Spinal cord (tissue), 10 donors: ENCODE measurements around the gene TAL1. TPM values are rescaled to one million over a fixed set of nuclear protein-coding genes. Genes with fewer than 3 reads are reported as not detected.
A peak's percentile ranks its signal among the peaks of the same experiment; 100 is the strongest.

Experiments used
- DNase-seq, 6 donors: peaks; one replicate each; pipeline versions ENCODE4 v3.0.0 to v3.0.0-alpha.2; 2013 to 2015; ENCODE audit warnings: low spot score in 6 of 6, low read depth in 4 of 6
- H3K27ac ChIP-seq: one replicate; pipeline ENCODE4 v1.5.1; 2013; ENCODE audit warnings: low read depth, low read length, control low read depth
- H3K27me3 ChIP-seq: one replicate; pipeline ENCODE4 v1.6.1; 2013; ENCODE audit warnings: low read length; ENCODE audit not compliant: control insufficient read depth, insufficient read depth
- H3K36me3 ChIP-seq: one replicate; pipeline ENCODE4 v1.6.1; 2013; ENCODE audit warnings: low read length; ENCODE audit not compliant: control insufficient read depth, insufficient read depth
- H3K4me1 ChIP-seq: one replicate; pipeline ENCODE4 v1.6.1; 2013; ENCODE audit warnings: low read length; ENCODE audit not compliant: control insufficient read depth, insufficient read depth
- H3K4me3 ChIP-seq: one replicate; pipeline ENCODE4 v1.5.1; 2013; ENCODE audit warnings: low read depth, low read length, control low read depth
- H3K9me3 ChIP-seq: one replicate; pipeline ENCODE4 v1.6.1; 2013; ENCODE audit warnings: low read length; ENCODE audit not compliant: control insufficient read depth, insufficient read depth
- WGBS: methylation state at CpG from one replicate; pipeline ENCODE4 v1.1.5; 2013; ENCODE audit warnings: missing lambda C conversion rate; ENCODE audit not compliant: insufficient coverage; 5-methylcytosine and 5-hydroxymethylcytosine counted together
- polyA plus RNA-seq, 2 donors: library from polyadenylated mRNA; unstranded; fragments of 120-200 nt; gene quantifications; one replicate each; pipeline ENCODE4 v1.2.1, GENCODE V29; 2013; ENCODE audit not compliant: insufficient read length in 2 of 2
- total RNA-seq, 2 donors: library from RNA; depleted of rRNA in 1 of 2; stranded (reverse); fragments of 120-200 nt in 1 of 2; fragments of >200 nt in 1 of 2; gene quantifications; one replicate each; pipeline versions ENCODE4 v1.2.3 to v1.2.4, GENCODE V29; 2013 to 2014
- donor health status: healthy.

Gene TAL1
- total and polyA plus RNA-seq, 4 donors, result 5.6 to 8.7 (median 7.2) TPM

GRCh38 chr1:47190509-47190855 lies 41.5 kb downstream of the TAL1 start:
- Histone ChIP-seq H3K4me3 (no peak overlapping the region), H3K4me1 (peaks cover 12% of the 10 kb centered on the region), H3K9me3 (no peaks in the 10 kb centered on the region), H3K27me3 (peaks cover 2% of the 10 kb centered on the region), H3K36me3 (no peaks in the 10 kb centered on the region), H3K27ac (no peak overlapping the region)
- 89% methylated on average over 4 of the region's 5 CpGs for WGBS
- no peak for DNase-seq

GRCh38 chr1:47189844-47190508 lies 42.0 kb downstream of the TAL1 start, which contains the start of gene PDZK1IP1:
TSS of gene PDZK1IP1 (minus strand) at chr1:47190036. CDS start at chr1:47189932, 104 bp downstream.
- peaks cover 2% of the 10 kb centered on the region for H3K27me3 ChIP-seq
- H3K27ac ChIP-seq, result no peak within 1 kb of the TSS
- H3K4me3 ChIP-seq, result no peak within 1 kb of the TSS
- peaks cover 12% of the 10 kb centered on the region for H3K4me1 ChIP-seq
- 64% methylated on average over 16 of the region's 16 CpGs for WGBS
- no peaks in the 10 kb centered on the region for H3K36me3 ChIP-seq
- H3K9me3 ChIP-seq, result no peaks in the 10 kb centered on the region
- peak in 1 of 6 donors; percentile 29 for DNase-seq

GRCh38 chr1:47188791-47189785 lies 42.9 kb downstream of the TAL1 start:
- DNase-seq, result no peak

GRCh38 chr1:47187926-47188250 lies 44.1 kb downstream of the TAL1 start:
- 81% methylated on average over 2 of the region's 2 CpGs for WGBS
- no peak overlapping the region for H3K27ac ChIP-seq

More at GRCh38 chr1:47188791-47189785, 42.9 kb downstream of the TAL1 start:
- Histone ChIP-seq H3K9me3 (no peaks in the 10 kb centered on the region), H3K27ac (no peak overlapping the region), H3K4me3 (no peak overlapping the region), H3K27me3 (no peaks in the 10 kb centered on the region), H3K36me3 (no peaks in the 10 kb centered on the region), H3K4me1 (peaks cover 12% of the 10 kb centered on the region)
- WGBS, result 70% methylated on average over 7 of the region's 7 CpGs

GRCh38 chr1:47187231-47187925 lies 44.6 kb downstream of the TAL1 start:
- Histone ChIP-seq H3K4me3 (no peak overlapping the region), H3K36me3 (no peaks in the 10 kb centered on the region), H3K4me1 (peaks cover 16% of the 10 kb centered on the region), H3K9me3 (no peaks in the 10 kb centered on the region), H3K27ac (no peak overlapping the region), H3K27me3 (no peaks in the 10 kb centered on the region)
- no peak for DNase-seq
- 88% methylated on average over 11 of the region's 12 CpGs for WGBS

More at GRCh38 chr1:47187926-47188250, 44.1 kb downstream of the TAL1 start:
- Histone ChIP-seq H3K36me3 (no peaks in the 10 kb centered on the region), H3K9me3 (no peaks in the 10 kb centered on the region), H3K27me3 (no peaks in the 10 kb centered on the region), H3K4me1 (peaks cover 15% of the 10 kb centered on the region), H3K4me3 (no peak overlapping the region)
- DNase-seq, result no peak

GRCh38 chr1:47186267-47187185 lies 45.5 kb downstream of the TAL1 start:
- H3K27ac ChIP-seq, result no peak overlapping the region
- no peaks in the 10 kb centered on the region for H3K9me3 ChIP-seq
- H3K4me1 ChIP-seq, result peaks cover 16% of the 10 kb centered on the region
- peaks cover 1% of the 10 kb centered on the region for H3K27me3 ChIP-seq
- no peaks in the 10 kb centered on the region for H3K36me3 ChIP-seq
- no peak for DNase-seq
- no peak overlapping the region for H3K4me3 ChIP-seq
- WGBS, result 90% methylated on average over 12 of the region's 13 CpGs

- Histone ChIP-seq H3K4me3 (no peak overlapping the region), H3K9me3 (no peaks in the 10 kb centered on the region), H3K27me3 (peaks cover 16% of the 10 kb centered on the region), H3K4me1 (peaks cover 15% of the 10 kb centered on the region), H3K27ac (no peak overlapping the region), H3K36me3 (no peaks in the 10 kb centered on the region)
- no peak for DNase-seq
- WGBS, result 74% methylated on average over 14 of the region's 14 CpGs
These were observed 47.0 kb downstream of the TAL1 start for GRCh38 chr1:47184822-47185677.

- H3K27me3 ChIP-seq, result peaks cover 20% of the 10 kb centered on the region
- no peaks in the 10 kb centered on the region for H3K36me3 ChIP-seq
- WGBS, result 82% methylated on average over 4 of the region's 5 CpGs
- no peak overlapping the region for H3K4me3 ChIP-seq
- H3K27ac ChIP-seq, result no peak overlapping the region
- H3K9me3 ChIP-seq, result no peaks in the 10 kb centered on the region
- no peak for DNase-seq
- H3K4me1 ChIP-seq, result peaks cover 19% of the 10 kb centered on the region
These were observed 47.8 kb downstream of the TAL1 start for GRCh38 chr1:47184090-47184821.
